Measurements from ENCODE around the gene GCAT. TPM values are rescaled to one million over a fixed set of nuclear protein-coding genes. Genes with fewer than 3 reads are reported as not detected.

The GCAT gene
- total and polyA plus RNA-seq, 2 of the 13 experiments (the other 11 are each of a cell fraction or from before 2014, with no cell fraction given) = 28.0 to 50.3 TPM

DNA sequence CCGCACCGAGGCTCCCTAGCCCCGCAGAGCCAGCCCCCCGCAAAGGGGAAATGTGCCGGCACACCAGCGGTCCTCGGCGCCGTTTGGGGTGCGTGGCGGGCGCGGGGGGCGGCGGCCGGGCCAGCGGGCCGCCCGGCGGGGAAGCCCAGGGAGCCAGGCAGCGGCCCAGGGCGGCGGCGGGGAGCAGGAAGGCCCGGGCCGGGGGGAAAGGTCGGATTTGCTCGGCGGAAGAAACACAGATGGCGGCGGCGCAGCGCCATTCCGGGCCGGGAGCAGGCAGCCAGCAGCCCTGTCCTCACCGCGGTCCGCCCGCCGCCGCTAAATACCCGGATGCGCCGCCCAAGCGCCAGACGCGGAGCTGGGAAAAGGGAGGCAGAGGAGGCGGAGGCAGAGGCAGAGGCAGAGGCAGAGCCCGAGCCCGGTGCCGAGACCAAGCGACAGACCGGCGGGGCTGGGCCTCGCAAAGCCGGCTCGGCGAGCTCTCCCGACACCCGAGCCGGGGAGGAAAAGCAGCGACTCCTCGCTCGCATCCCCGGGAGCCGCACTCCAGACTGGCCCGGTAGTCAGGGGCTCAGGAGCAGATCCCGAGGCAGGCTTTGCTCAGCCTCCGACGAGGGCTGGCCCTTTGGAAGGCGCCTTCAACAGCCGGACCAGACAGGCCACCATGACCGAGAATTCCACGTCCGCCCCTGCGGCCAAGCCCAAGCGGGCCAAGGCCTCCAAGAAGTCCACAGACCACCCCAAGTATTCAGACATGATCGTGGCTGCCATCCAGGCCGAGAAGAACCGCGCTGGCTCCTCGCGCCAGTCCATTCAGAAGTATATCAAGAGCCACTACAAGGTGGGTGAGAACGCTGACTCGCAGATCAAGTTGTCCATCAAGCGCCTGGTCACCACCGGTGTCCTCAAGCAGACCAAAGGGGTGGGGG is 2.6 kb upstream of the GCAT start (continued):
- 0 out of 2 replicates have a peak, but pooled peaks have one; percentile 61 for TF ChIP-seq PRMT3 (CRISPR knock-in tag; IDR thresholded peaks at IDR 0.05; ENCODE audit: borderline replicate concordance, low read depth)
- no peak; the same call in 1 of the 2 replicates for TF ChIP-seq ZNF766 (CRISPR knock-in tag; IDR thresholded peaks at IDR 0.05; ENCODE audit: borderline replicate concordance)
- 0 out of 2 replicates have a peak, but pooled peaks have one; percentile 50 for TF ChIP-seq ZNF747 (CRISPR knock-in tag; IDR thresholded peaks at IDR 0.05; ENCODE audit: borderline replicate concordance)
- peak; percentile 63; the same call in 1 of the 2 replicates for TF ChIP-seq ZSCAN25 (CRISPR knock-in tag; IDR thresholded peaks at IDR 0.05)
- TF ChIP-seq FOSL2 (CRISPR knock-in tag; IDR thresholded peaks at IDR 0.05) = peak; percentile 57
- TF ChIP-seq, protein P1, sequence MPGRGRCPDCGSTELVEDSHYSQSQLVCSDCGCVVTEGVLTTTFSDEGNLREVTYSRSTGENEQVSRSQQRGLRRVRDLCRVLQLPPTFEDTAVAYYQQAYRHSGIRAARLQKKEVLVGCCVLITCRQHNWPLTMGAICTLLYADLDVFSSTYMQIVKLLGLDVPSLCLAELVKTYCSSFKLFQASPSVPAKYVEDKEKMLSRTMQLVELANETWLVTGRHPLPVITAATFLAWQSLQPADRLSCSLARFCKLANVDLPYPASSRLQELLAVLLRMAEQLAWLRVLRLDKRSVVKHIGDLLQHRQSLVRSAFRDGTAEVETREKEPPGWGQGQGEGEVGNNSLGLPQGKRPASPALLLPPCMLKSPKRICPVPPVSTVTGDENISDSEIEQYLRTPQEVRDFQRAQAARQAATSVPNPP (CRISPR knock-in tag; IDR thresholded peaks at IDR 0.05) = 0 out of 2 replicates have a peak, but pooled peaks have one; percentile 51
- no peak; the same call in 1 of the 2 replicates for TF ChIP-seq MAF1 (CRISPR knock-in tag; IDR thresholded peaks at IDR 0.05; ENCODE audit: borderline replicate concordance)
- no peak for TF ChIP-seq ZNF660 (CRISPR knock-in tag; IDR thresholded peaks at IDR 0.05; ENCODE audit: borderline replicate concordance, low read depth)
- TF ChIP-seq RXRB (CRISPR knock-in tag; IDR thresholded peaks at IDR 0.05; ENCODE audit: borderline replicate concordance) = peak; percentile 42; the same call in 1 of the 2 replicates
- TF ChIP-seq, protein P2, sequence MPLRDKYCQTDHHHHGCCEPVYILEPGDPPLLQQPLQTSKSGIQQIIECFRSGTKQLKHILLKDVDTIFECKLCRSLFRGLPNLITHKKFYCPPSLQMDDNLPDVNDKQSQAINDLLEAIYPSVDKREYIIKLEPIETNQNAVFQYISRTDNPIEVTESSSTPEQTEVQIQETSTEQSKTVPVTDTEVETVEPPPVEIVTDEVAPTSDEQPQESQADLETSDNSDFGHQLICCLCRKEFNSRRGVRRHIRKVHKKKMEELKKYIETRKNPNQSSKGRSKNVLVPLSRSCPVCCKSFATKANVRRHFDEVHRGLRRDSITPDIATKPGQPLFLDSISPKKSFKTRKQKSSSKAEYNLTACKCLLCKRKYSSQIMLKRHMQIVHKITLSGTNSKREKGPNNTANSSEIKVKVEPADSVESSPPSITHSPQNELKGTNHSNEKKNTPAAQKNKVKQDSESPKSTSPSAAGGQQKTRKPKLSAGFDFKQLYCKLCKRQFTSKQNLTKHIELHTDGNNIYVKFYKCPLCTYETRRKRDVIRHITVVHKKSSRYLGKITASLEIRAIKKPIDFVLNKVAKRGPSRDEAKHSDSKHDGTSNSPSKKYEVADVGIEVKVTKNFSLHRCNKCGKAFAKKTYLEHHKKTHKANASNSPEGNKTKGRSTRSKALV (CRISPR knock-in tag; IDR thresholded peaks at IDR 0.05) = no peak
- TF ChIP-seq FOXA1 (IDR thresholded peaks at IDR 0.05) = no peak
- 0 out of 2 replicates have a peak, but pooled peaks have one; percentile 15 for TF ChIP-seq FOXA1 (CRISPR knock-in tag; IDR thresholded peaks at IDR 0.05)
- TF ChIP-seq ZNF18 (CRISPR knock-in tag; IDR thresholded peaks at IDR 0.05; ENCODE audit: insufficient replicate concordance) = no peak
- TF ChIP-seq ZNF512 (CRISPR knock-in tag; IDR thresholded peaks at IDR 0.05) = no peak
- peak; percentile 47; the same call in 1 of the 2 replicates for TF ChIP-seq ZBTB38 (CRISPR knock-in tag; IDR thresholded peaks at IDR 0.05)
- no peak for TF ChIP-seq NFIB (CRISPR knock-in tag; IDR thresholded peaks at IDR 0.05; ENCODE audit: borderline replicate concordance)
- no peak for TF ChIP-seq ATRX (CRISPR knock-in tag; IDR thresholded peaks at IDR 0.05; ENCODE audit: borderline replicate concordance)
- TF ChIP-seq ZNF180 (CRISPR knock-in tag; IDR thresholded peaks at IDR 0.05; ENCODE audit: borderline replicate concordance, low read depth) = peak; percentile 78; the same call in 1 of the 2 replicates
- no peak; the same call in 1 of the 2 replicates for TF ChIP-seq ZNF790 (CRISPR knock-in tag; IDR thresholded peaks at IDR 0.05; ENCODE audit: borderline replicate concordance)
- 0 out of 2 replicates have a peak, but pooled peaks have one; percentile 49 for TF ChIP-seq ZIK1 (CRISPR knock-in tag; IDR thresholded peaks at IDR 0.05; ENCODE audit: borderline replicate concordance, low read depth)
